ENCODE data around the gene RHBDD1. TPM values are rescaled to one million over a fixed set of nuclear protein-coding genes. Genes with fewer than 3 reads are reported as not detected.

RHBDD1 gene
- total RNA-seq, 1 donor from 2014 or later: 34.3 TPM

DNA sequence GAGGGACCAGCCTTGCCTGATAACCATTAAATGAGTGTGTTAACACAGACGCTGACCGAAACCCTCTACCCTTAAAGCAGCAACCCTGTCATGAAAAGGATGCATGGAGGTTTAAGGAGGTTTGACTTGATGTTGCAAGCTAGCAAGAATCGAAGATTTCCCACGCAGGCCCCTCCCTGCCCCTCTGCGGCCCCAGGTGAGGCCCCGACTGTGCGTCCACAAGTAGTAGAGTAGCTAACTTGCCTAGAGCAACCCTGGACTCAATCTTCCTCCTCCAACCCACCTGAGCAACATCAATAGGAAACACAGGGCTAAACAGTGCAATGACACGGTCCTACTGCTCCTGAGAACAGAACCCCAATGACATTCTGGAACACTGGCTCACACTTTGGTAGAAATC, 178.0 kb downstream of the RHBDD1 start:
- Mint-ChIP-seq H3K27me3 (ENCODE audit: low read depth) (no peaks in the 10 kb centered on the region), H3K27ac (ENCODE audit: unreplicated experiment) (no peak overlapping the region), H3K4me3 (no peak overlapping the region), H3K9me3 (peaks cover 4% of the 10 kb centered on the region), H3K4me1 (no peaks in the 10 kb centered on the region), H3K36me3 (ENCODE audit: low read depth) (no peaks in the 10 kb centered on the region)
- no peak for DNase-seq (ENCODE audit: low read depth, low spot score)
- TF ChIP-seq, protein P1, sequence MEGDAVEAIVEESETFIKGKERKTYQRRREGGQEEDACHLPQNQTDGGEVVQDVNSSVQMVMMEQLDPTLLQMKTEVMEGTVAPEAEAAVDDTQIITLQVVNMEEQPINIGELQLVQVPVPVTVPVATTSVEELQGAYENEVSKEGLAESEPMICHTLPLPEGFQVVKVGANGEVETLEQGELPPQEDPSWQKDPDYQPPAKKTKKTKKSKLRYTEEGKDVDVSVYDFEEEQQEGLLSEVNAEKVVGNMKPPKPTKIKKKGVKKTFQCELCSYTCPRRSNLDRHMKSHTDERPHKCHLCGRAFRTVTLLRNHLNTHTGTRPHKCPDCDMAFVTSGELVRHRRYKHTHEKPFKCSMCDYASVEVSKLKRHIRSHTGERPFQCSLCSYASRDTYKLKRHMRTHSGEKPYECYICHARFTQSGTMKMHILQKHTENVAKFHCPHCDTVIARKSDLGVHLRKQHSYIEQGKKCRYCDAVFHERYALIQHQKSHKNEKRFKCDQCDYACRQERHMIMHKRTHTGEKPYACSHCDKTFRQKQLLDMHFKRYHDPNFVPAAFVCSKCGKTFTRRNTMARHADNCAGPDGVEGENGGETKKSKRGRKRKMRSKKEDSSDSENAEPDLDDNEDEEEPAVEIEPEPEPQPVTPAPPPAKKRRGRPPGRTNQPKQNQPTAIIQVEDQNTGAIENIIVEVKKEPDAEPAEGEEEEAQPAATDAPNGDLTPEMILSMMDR (conservative IDR thresholded peaks at IDR 0.05): no peak

DNA sequence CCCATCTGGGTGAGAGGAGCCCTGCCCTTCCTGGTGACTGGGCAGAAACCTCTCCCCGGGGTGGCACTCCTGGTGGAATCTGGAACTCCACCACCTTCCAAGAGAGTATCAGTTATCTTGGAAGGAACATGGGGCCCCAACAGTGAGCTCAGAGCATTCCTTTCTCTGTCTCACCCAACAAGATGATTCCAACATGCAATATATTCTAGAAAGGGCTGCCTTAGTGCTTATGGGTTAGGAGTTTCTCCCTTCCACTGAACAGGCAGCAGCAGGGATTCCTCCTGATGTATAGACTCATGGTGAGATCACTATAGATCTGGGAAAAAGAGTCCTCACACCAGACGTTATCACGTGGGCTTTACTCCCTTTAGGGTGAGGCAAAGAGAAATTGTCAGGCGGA, 181.0 kb downstream of the RHBDD1 start:
- Mint-ChIP-seq H3K4me1 (no peaks in the 10 kb centered on the region), H3K36me3 (ENCODE audit: low read depth) (no peaks in the 10 kb centered on the region), H3K9me3 (peaks cover 9% of the 10 kb centered on the region), H3K27me3 (ENCODE audit: low read depth) (no peaks in the 10 kb centered on the region), H3K27ac (ENCODE audit: unreplicated experiment) (no peak overlapping the region), H3K4me3 (no peak overlapping the region)
- no peak for DNase-seq (ENCODE audit: low read depth, low spot score)
- TF ChIP-seq, protein P1 (conservative IDR thresholded peaks at IDR 0.05): no peak

DNA sequence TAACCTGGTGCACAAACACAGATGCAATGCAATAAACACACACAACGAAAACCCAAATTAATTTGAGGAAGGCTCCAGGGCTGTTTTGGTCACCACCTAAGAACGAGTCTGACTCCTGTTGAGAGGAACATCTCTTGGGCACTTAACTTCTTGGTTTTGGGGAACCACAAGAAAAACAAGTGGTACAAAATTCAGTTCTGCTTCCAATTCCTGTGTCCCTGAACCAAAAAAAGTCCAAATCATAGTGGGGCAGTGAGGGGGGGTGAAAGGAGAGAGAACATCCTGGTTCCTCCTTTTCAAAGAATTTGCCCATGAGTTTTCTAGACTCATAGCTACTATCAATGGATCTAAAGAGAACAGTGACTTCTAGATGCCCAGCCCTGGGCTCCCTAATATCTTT, 184.6 kb downstream of the RHBDD1 start:
- Mint-ChIP-seq H3K4me1 (no peaks in the 10 kb centered on the region), H3K4me3 (no peak overlapping the region), H3K27ac (ENCODE audit: unreplicated experiment) (no peak overlapping the region), H3K27me3 (ENCODE audit: low read depth) (no peaks in the 10 kb centered on the region), H3K9me3 (peaks cover 9% of the 10 kb centered on the region), H3K36me3 (ENCODE audit: low read depth) (no peaks in the 10 kb centered on the region)
- no peak for DNase-seq (ENCODE audit: low read depth, low spot score)
- TF ChIP-seq, protein P1 (conservative IDR thresholded peaks at IDR 0.05): no peak

DNA sequence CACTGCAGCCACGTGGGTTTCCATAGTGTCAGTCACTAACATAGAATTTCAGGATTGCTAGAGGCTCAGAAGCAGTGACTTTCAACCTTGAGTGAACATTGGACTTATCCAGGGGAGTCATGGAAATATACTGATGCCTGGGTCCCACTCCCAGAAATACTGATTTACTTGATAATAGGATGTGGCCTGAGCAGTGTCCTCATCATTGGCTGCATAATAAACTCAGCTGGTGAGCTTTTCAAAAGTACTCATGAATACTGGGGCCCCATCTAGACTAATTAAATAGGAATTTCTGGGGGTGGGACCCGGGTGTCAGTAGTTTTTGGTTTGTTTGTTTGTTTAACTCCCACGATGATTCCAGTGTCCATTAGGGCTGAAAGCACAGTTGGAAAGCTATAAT, 186.8 kb downstream of the RHBDD1 start:
- Mint-ChIP-seq H3K9me3 (peaks cover 9% of the 10 kb centered on the region), H3K4me3 (no peak overlapping the region), H3K4me1 (no peaks in the 10 kb centered on the region), H3K27me3 (ENCODE audit: low read depth) (no peaks in the 10 kb centered on the region), H3K36me3 (ENCODE audit: low read depth) (no peaks in the 10 kb centered on the region), H3K27ac (ENCODE audit: unreplicated experiment) (no peak overlapping the region)
- TF ChIP-seq, protein P1 (conservative IDR thresholded peaks at IDR 0.05): no peak
- no peak for DNase-seq (ENCODE audit: low read depth, low spot score)

DNA sequence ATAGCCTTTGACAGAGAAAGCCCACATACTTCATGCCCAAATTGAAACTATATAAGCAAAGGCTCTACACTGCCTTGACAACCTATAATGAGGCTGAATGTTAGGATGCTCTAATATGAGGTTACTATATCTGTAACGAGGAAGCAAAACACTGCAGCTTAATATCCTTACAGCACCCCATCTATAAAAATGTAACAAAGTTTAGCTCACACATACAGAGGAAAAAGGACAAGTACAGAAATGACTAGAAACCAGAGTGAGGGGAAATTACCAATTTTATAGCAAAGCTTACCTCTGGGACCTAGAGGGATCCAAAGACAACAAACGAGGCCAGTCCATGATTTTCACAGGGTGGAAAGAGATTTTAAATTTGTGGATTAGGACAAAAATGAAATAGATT, 189.7 kb downstream of the RHBDD1 start:
- H3K27ac Mint-ChIP-seq (ENCODE audit: unreplicated experiment): no peak overlapping the region
- TF ChIP-seq, protein P1 (conservative IDR thresholded peaks at IDR 0.05): no peak
- H3K9me3 Mint-ChIP-seq: no peaks in the 10 kb centered on the region
- H3K4me1 Mint-ChIP-seq: no peaks in the 10 kb centered on the region
- H3K36me3 Mint-ChIP-seq (ENCODE audit: low read depth): no peaks in the 10 kb centered on the region
- no peak overlapping the region for H3K4me3 Mint-ChIP-seq
- no peak for DNase-seq (ENCODE audit: low read depth, low spot score)
- no peaks in the 10 kb centered on the region for H3K27me3 Mint-ChIP-seq (ENCODE audit: low read depth)
